ENCODE measurements around the gene SCP2. TPM values are rescaled to one million over a fixed set of nuclear protein-coding genes. Genes with fewer than 3 reads are reported as not detected.

Gene SCP2
- total RNA-seq, 1 donor from 2014 or later: 223 TPM

Other genes starting within 250 kb of the SCP2 start
- gene COA7, start 228.9 kb upstream of the SCP2 start, total RNA-seq: 20.5 and 20.9 TPM in 2 replicates
- 26.4 and 43.8 TPM in 2 replicates for gene ZYG11B, start 200.8 kb upstream of the SCP2 start, total RNA-seq
- gene ZYG11A, start 84.5 kb upstream of the SCP2 start, total RNA-seq: 0.75 and 4.5 TPM in 2 replicates
- 21.9 and 45.2 TPM in 2 replicates for gene ECHDC2, start 5.5 kb upstream of the SCP2 start, total RNA-seq
- 0.40 TPM in 1 of 2 replicates, not detected in the other for gene PODN, start 134.9 kb downstream of the SCP2 start, total RNA-seq
- not detected in 2 replicates for gene SLC1A7, start 215.4 kb downstream of the SCP2 start, total RNA-seq

All from renal cortical epithelial cell (primary cell).